Fibroblast of skin of back (primary cell): ENCODE data around the gene ACLY.
"Not testable (repeated sequence)": the region's sequence is repeated elsewhere in the genome, so short reads cannot be mapped to it uniquely, and the experiment has no call there.

Experiments
- DNase-seq: peaks from one replicate; pipeline ENCODE4 v3.0.0-alpha.2; 2013

The ACLY gene

GRCh38 chr17:41910701-41911391 lies 7.9 kb downstream of the ACLY start:
- DNase-seq: peak; percentile 98

GRCh38 chr17:41909088-41909487 lies 9.7 kb downstream of the ACLY start:
- no peak for DNase-seq

- DNase-seq: no peak
Observed at GRCh38 chr17:41907633-41908539, 10.9 kb downstream of the ACLY start.

DNA sequence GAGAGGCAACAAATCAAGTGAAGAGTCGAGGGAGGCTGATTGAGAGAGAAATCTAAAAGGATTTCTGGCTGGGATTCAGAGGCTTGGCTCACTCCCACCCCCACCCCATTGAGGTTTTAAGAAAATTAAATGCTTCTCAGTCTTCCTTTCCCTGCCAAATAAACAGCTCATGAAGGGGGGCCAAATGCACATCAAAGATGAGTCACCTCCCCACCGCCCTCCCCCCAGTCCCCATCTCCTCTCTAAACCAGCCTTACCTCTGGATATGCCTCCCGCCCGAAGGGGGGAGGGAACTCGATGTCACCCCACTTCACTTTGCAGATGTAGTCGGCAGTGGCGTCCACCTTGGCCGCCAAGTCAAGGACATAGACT lies 11.6 kb downstream of the ACLY start:
- DNase-seq: peak; percentile 65

DNA sequence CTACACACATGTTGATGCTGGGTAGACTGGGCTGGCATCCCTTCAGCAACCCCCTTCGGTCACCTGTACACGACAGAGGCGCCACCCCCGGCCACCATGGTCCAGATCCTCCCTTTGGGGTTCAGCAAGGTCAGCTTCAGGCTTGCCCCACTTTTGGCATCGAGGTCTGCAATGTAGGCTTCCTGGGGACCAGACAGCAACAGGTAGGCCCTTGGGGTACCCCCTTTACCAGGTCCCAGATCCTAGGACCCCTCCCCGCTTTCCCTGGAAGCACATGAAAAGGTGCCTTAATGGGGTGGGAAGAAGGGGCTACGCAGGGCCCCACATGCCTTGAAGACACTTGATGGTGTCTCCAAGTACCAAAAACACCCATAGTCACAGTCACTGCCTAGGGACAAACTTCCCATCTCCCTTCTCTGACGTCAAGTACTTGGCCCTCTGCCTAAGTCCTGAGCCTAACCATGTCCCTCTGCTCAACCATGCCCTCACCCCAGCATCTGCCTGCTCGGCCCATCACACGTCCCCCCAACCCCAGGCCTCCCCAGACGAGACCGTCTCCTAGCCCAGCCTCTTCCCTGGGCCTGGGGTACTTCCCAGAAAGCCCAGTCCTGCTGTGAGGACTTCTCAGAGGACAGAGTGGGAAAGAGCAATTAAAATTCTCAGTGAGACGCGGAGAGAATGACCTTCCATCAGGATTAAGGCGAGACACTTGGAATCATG lies 12.1 kb downstream of the ACLY start:
- no peak for DNase-seq

GRCh38 chr17:41905172-41905571 lies 13.6 kb downstream of the ACLY start:
- DNase-seq: no peak

DNA sequence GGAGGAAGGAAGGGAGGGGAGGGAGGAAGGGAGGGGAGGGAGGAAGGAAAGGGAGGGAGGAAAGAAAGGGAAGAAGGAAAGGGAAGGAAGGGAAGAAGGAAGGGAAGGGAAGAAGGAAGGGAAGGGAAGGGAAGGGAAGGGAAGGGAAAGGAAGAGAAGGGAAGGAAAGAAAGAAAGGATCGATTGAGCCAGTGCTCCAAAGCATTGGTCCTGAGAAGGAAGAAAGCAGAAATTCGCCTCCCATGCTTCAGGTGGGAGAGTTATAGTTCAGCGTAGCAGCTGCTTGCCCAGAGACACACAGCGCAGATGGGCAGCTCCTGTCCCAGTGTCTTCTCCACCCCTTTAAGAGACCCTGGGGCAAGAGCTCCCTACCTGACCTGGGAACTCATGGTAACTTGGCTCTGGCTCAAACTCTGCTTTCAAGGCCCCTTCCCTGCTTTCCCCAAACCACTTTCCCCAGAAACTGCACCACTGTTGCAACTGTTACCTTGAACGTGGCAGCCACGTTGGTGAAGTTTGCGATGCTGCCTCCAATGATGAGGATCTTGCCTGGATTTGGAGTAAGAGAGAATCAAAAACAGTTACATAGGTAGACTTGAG lies 14.4 kb downstream of the ACLY start:
- DNase-seq: no peak

GRCh38 chr17:41901646-41902045 lies 17.1 kb downstream of the ACLY start:
- no peak for DNase-seq

GRCh38 chr17:41896726-41897125 lies 22.0 kb downstream of the ACLY start:
- DNase-seq: no peak

DNA sequence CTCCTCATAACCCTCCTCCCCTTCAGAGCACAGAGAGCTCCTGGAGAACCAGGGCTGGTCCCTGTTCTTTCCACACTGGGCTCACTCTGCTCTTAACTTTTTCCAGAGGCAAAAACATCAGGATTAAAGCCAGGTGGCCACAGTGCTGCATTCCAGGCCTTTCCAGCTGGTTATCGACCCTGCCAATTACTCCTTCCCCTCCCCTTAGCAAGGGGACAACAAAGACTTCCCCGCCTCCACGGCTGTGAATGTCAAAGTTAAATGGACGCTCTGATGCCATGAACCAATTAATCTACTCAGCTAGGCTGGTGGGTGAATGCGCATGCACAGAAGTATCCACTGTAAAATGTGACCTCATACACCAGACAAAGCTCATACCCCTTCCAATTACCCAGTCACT lies 23.1 kb downstream of the ACLY start:
- DNase-seq: no peak

DNA sequence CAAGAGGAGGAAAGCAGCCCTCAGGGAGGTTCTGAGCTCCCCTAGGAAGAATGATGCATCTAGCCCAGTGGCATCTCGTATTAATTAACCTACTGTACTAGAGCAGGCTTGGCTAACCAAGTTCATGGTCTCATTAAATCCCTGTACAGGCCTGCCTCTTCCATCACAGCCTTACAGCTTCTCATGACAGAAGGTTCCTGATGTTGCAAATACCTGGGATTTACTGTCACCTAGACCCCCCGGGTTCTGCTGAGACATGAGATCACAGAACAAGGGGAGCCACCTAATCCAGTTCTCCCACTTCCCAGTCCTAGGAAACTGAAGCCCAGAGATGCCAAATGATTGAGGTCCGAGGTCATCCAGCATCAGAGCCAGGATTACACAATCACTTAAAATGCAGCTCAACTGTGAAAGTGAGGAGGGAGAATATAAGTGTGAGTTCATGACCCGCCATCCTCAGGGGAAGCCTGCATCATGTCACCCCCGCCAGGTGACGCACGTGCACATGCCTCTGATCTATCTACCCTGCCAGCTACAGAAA lies 23.9 kb downstream of the ACLY start:
- DNase-seq: peak; percentile 89

GRCh38 chr17:41893384-41893783 lies 25.4 kb downstream of the ACLY start:
- DNase-seq: no peak

DNA sequence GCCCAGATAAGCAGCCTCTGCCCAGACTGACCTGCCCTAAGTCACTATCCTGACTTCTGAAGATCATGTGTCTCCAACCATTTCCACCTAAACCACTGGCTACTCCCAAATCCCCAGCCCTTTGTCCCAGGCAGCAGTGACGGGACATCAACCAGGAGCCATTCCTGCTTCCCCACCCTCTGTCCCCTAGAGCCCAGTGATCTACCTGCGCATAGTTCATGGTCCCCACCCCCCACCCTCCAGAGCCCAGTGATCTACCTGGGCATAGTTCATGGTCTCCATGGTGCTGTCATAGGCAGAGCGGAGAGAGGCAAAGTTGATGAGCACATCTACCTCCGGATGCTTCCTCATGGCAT lies 26.8 kb downstream of the ACLY start:
- DNase-seq: no peak

DNA sequence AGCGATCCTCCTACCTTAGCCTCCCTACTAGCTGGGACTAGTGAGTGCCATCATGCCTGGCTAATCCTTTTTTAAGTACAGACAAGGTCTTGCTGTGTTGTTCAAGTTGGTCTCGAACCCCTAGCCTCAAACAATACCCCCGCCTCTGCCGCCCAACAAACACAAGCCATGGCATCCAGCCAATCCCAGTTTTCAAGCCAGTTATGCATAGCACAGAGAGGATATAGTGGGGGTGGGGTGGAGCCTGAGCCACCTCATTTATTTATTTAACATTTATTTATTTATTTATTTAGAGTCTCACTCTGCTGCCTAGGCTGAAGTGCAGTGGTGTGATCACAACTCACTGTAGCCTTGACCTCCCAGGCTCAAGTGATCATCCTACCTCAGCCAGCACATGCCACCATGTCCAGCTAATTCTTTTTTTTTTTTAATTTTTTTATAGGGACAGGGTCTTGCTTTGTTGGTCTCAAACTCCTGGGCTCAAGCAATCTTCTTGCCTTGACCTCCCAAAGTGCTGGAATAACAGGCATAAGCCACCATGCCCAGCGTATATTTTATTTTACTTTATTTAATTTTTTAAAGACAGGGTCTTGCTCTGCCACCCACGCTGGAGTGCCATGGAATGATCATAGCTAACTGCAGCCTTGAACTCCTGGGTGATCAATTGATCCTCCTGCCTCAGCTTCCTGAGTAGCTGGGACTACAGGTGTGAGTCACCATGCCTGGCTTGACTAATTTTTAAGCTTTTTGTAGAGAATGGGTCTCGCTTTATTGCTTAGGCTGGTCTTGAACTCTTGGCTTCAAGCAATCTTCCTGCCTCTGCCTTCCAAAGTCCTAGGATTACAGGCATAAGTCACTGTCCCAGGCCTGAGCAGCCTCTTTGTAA lies 27.4 kb downstream of the ACLY start:
- peak; percentile 35 for DNase-seq

DNA sequence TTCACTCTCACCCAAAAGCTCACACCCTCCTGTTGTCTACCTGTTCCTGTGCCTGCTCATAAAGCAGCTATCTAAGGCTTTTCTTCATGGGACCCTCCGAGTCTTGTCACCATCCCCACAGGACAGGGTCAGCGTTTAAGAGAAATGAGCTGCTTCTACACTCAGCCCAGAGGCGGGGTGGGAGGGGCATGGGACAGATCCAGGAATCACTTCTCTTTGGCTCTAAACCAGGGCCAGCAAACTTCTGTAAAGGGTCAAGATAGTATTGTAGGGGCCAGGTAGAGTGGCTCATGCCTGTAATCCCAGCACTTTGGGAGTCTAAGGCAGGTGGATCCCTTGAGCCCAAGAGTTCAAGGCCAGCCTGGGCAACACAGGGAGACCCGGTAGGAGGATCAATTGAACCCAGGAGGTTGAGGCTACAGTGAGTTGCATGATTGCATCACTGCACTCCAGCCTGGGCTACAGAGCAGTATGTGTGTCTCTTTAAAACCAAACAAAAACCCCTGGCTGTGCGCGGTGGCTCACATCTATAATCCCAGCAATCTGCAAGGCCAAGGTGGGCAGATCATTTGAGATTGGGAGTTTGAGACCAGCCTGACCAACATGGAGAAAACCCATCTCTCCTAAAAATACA lies 30.3 kb downstream of the ACLY start:
- no peak for DNase-seq

- no peak for DNase-seq
Observed at GRCh38 chr17:41885733-41886132, 33.0 kb downstream of the ACLY start.

DNA sequence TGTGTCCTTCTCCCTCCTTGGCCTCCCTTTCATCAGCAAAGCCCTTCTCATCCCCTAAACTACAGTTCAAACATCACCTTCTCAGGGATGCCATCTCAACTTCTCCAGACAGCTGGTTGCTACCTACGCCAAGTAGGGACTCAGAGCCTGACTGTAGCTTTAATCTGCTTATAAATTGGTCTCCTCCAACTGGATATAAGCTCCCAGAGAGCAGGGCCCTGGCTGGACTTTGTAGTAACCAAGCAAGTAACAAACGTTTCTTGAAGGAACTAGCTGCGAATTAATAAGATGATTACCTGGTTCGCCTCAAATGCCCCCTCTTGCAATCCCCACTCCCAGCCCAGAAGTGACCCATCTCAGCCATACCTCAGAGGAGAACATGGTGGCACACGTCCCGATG lies 36.0 kb downstream of the ACLY start:
- DNase-seq: no peak

DNA sequence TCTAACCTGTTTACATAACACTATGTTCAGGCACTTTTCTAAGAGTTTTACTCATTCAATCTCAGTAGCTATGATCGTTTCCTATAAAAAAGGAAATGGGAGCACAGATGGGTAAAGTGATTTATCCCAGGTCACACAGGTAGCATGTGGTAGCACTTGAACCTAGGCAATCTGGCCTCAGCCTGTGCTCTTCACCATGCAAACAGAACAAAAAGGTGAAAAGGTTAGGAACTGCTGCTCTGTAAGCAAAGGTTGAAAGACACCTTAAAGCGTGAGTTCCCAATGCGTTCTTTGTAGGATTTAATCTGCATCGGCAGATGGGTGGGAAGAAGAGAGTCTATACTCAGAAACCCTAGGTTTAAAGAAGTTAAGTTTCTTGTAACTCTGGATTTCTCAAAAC lies 38.6 kb downstream of the ACLY start:
- DNase-seq: no peak

- DNase-seq: not testable (repeated sequence)
Observed at GRCh38 chr17:41874293-41874670, 44.5 kb downstream of the ACLY start.

DNA sequence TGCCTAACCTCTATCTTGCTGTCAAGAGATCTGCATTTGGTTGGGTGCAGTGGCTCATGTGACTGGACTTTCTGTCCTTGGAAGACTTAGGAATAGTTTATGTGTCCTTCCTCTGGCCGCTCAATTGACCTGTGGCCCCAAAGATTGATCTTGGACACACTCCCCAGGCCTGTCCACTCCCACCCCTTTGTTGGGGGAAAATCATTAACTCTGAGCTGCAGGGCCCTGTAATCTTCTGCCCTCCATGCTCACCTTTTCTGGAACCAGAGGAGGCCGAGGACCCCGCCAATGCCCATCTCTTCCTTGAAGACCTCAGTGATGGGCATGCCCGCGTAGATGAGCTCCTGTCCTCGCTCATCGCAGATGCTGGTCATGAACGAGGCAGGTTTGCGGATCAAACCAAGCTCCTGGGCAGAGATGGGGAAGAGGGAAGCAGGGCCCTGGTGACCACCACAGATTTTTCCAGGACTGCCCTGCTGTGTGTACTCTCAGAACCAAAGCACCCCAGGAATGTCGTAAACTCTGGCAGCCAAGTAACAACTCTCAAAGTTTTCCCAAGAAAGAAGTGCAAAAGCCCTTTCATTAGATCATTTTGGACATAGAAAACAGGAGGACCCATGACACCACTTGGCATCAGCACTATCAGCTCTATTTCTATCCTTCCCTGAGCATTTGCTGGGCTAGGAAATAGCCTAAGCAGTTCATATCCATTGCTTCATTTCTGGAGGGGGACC lies 45.0 kb downstream of the ACLY start:
- no peak for DNase-seq

- no peak for DNase-seq
Observed at GRCh38 chr17:41871789-41872188, 47.0 kb downstream of the ACLY start.
